Suprapubic skin (tissue), 4 donors: ENCODE measurements around the gene FBLN1. TPM values are rescaled to one million over a fixed set of nuclear protein-coding genes. Genes with fewer than 3 reads are reported as not detected.

Experiments
- DNase-seq, 2 donors: peaks; one replicate each; pipeline ENCODE4 v3.0.0-alpha.2; 2019; ENCODE audit warnings: low spot score in 2 of 2
- H3K27ac ChIP-seq: fragments of 200-600 bp; sonication (generic); one replicate; pipeline ENCODE4 v1.5.1; 2019
- H3K27me3 ChIP-seq: fragments of 200-600 bp; sonication (generic); one replicate; pipeline ENCODE4 v1.5.1; 2019
- H3K36me3 ChIP-seq: fragments of 200-600 bp; sonication (generic); one replicate; pipeline ENCODE4 v1.5.1; 2019
- H3K4me1 ChIP-seq: fragments of 200-600 bp; sonication (generic); one replicate; pipeline ENCODE4 v1.5.1; 2019
- H3K4me3 ChIP-seq: fragments of 200-600 bp; sonication (generic); one replicate; pipeline ENCODE4 v1.5.1; 2019; ENCODE audit warnings: mild to moderate bottlenecking
- H3K9me3 ChIP-seq: fragments of 200-600 bp; sonication (generic); one replicate; pipeline ENCODE4 v1.5.1; 2019
- CTCF ChIP-seq, 2 donors: fragments of 200-600 bp in 1 of 2; fragments of 450-650 bp in 1 of 2; sonication (generic) in 1 of 2; IDR thresholded peaks; one replicate each; pipeline ENCODE4 v1.5.1; 2016 to 2019; ENCODE audit warnings: antibody characterized with exemption in 2 of 2, mild to moderate bottlenecking in 1 of 2, moderate library complexity in 1 of 2
- EP300 ChIP-seq: sonication (generic); formaldehyde crosslinking; IDR thresholded peaks from one replicate; pipeline ENCODE4 v1.6.1; 2017; ENCODE audit warnings: antibody characterized with exemption
- POLR2A ChIP-seq, 2 donors: fragments of 450-650 bp; IDR thresholded peaks; one replicate each; pipeline ENCODE4 v1.6.1; 2017; ENCODE audit warnings: antibody characterized with exemption in 2 of 2, mild to moderate bottlenecking in 2 of 2, moderate library complexity in 2 of 2
- POLR2AphosphoS5 ChIP-seq, 3 donors: sonication (generic); formaldehyde crosslinking; IDR thresholded peaks; one replicate each; pipeline ENCODE4 v1.6.1; 2017; ENCODE audit warnings: antibody characterized with exemption in 3 of 3
- WGBS: methylation state at CpG from one replicate; pipeline ENCODE4 v1.1.5; 2018; 5-methylcytosine and 5-hydroxymethylcytosine counted together
- total RNA-seq, 4 donors: library from RNA; depleted of rRNA; stranded (reverse); fragments of >200 nt; gene quantifications; one replicate each; pipeline ENCODE4 v1.1.0, GENCODE V29; 2016

FBLN1 gene
- total RNA-seq, 4 donors from 2014 or later: 111 to 174 (median 139) TPM

DNA sequence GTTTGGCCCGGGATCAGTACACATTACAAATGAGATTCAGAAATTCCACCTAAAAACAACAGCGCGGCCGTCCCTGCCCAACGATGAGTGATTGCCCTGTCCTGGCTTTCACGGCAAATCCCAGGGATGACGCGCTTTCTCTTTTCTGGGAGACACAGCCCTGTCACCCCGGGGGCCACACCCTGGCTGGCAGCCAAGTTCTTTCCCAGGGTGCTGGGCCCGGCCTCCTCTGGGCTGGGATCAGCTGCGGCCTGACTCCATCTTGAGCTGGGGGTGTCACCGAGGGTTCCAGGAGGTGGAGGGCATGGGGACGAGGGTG is 82.7 kb downstream of the FBLN1 start:
- WGBS: 48% methylated on average over 10 of the region's 13 CpGs
- Histone ChIP-seq H3K4me3 (no peak overlapping the region), H3K9me3 (no peaks in the 10 kb centered on the region), H3K27me3 (no peaks in the 10 kb centered on the region), H3K27ac (peak overlapping the region; percentile 34), H3K4me1 (peaks cover 11% of the 10 kb centered on the region), H3K36me3 (peaks cover 26% of the 10 kb centered on the region)
- no peak for DNase-seq
- TF ChIP-seq CTCF (IDR thresholded peaks at IDR 0.05) (no peak), POLR2AphosphoS5 (IDR thresholded peaks at IDR 0.05) (no peak), POLR2A (IDR thresholded peaks at IDR 0.05) (no peak), EP300 (no peak)

DNA sequence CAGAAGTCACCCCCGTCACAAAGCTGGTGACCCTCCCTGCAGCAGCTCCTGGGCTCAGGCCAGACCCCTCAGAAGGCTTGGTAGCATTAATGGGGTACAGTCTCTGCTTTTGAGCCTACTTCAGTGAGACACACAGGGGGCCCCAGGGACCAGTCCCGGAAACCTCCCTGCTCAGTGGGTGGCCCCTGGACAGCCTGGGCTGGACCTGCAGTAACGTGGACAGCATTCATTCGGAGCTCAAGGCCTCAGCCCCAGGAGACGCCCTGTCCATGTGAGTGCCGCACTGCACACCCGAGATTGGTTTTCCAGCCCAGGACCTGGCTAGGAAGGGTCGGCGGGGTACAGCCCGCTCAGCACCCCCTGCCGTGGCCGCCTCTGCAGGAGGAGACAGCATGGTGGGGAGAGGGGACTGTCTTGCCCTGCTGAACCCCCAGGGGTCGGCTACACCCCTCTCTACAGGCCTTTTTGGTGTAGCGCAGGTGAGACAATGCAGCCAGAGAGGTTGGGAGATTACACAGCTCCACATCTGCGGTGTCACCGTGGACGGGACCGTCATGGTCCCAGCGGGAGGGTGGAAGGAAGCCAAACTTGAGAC is 83.4 kb downstream of the FBLN1 start:
- peaks cover 10% of the 10 kb centered on the region for H3K4me1 ChIP-seq
- no peaks in the 10 kb centered on the region for H3K9me3 ChIP-seq
- 83% methylated on average over 1 of the region's 19 CpGs for WGBS
- peak overlapping the region; percentile 34 for H3K27ac ChIP-seq
- DNase-seq: no peak
- TF ChIP-seq EP300 (no peak), CTCF (IDR thresholded peaks at IDR 0.05) (no peak), POLR2AphosphoS5 (IDR thresholded peaks at IDR 0.05) (no peak), POLR2A (IDR thresholded peaks at IDR 0.05) (no peak)
- no peaks in the 10 kb centered on the region for H3K27me3 ChIP-seq
- H3K36me3 ChIP-seq: peaks cover 26% of the 10 kb centered on the region
- no peak overlapping the region for H3K4me3 ChIP-seq

GRCh38 chr22:45586651-45587405 is 84.1 kb downstream of the FBLN1 start:
- H3K27me3 ChIP-seq: no peaks in the 10 kb centered on the region
- TF ChIP-seq POLR2AphosphoS5 (IDR thresholded peaks at IDR 0.05) (no peak), EP300 (no peak), CTCF (IDR thresholded peaks at IDR 0.05) (no peak), POLR2A (IDR thresholded peaks at IDR 0.05) (no peak)
- H3K4me3 ChIP-seq: no peak overlapping the region
- H3K4me1 ChIP-seq: peaks cover 10% of the 10 kb centered on the region
- WGBS: 88% methylated on average over 26 of the region's 31 CpGs
- H3K27ac ChIP-seq: no peak overlapping the region
- no peaks in the 10 kb centered on the region for H3K9me3 ChIP-seq
- H3K36me3 ChIP-seq: peaks cover 18% of the 10 kb centered on the region
- DNase-seq: no peak

GRCh38 chr22:45587638-45588505 is 85.2 kb downstream of the FBLN1 start:
- H3K4me1 ChIP-seq: peaks cover 8% of the 10 kb centered on the region
- no peak overlapping the region for H3K4me3 ChIP-seq
- H3K27me3 ChIP-seq: no peaks in the 10 kb centered on the region
- peaks cover 22% of the 10 kb centered on the region for H3K36me3 ChIP-seq
- H3K9me3 ChIP-seq: no peaks in the 10 kb centered on the region
- no peak overlapping the region for H3K27ac ChIP-seq
- DNase-seq: no peak
- 77% methylated on average over 17 of the region's 17 CpGs for whole genome bisulfite sequencing
- TF ChIP-seq CTCF (IDR thresholded peaks at IDR 0.05) (no peak), EP300 (no peak), POLR2AphosphoS5 (IDR thresholded peaks at IDR 0.05) (no peak), POLR2A (IDR thresholded peaks at IDR 0.05) (no peak)

DNA sequence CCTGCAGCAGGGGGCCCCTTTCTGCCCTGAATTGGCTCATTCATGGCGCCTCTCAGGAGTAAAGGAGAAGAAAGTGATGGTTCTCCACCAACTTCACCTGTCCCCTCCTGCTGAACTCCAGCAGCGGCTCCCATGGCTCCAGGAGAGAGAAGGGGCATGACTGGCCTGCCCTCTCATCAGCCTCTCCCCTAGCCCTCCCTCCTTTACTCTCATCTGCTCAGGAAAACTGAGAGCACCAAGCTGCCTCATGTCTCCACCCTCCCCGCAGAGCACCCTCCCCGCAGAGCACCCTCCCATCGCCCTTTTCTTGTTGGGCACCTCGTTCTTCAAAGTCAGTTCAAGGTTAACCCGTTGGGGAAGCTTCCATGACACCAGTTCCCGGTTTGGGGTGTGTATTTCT is 86.9 kb downstream of the FBLN1 start:
- no peaks in the 10 kb centered on the region for H3K4me1 ChIP-seq
- H3K9me3 ChIP-seq: no peaks in the 10 kb centered on the region
- H3K4me3 ChIP-seq: no peak overlapping the region
- DNase-seq: no peak
- H3K27ac ChIP-seq: no peak overlapping the region
- H3K36me3 ChIP-seq: peaks cover 22% of the 10 kb centered on the region
- H3K27me3 ChIP-seq: no peaks in the 10 kb centered on the region
- WGBS: 91% methylated on average over 8 of the region's 8 CpGs
- TF ChIP-seq POLR2A (IDR thresholded peaks at IDR 0.05): no peak
- no peak for TF ChIP-seq CTCF (IDR thresholded peaks at IDR 0.05)
- TF ChIP-seq POLR2AphosphoS5 (IDR thresholded peaks at IDR 0.05): no peak
- no peak for TF ChIP-seq EP300
